ENCODE results near the gene PDLIM3.

GRCh38 chr4:185582651-185583400, 47.5 kb upstream of the PDLIM3 start:
- TF ChIP-seq SIN3A (IDR thresholded peaks at IDR 0.05; ENCODE audit: borderline replicate concordance, low read depth, low read length) (no peak), CTCF (IDR thresholded peaks at IDR 0.05) (no peak), TEAD4 (IDR thresholded peaks at IDR 0.05; ENCODE audit: borderline replicate concordance, insufficient read depth) (no peak), EP300 (IDR thresholded peaks at IDR 0.05; ENCODE audit: borderline replicate concordance in 1 of 2, low read depth in 1 of 2, low read length in 1 of 2) (no peak), MXI1 (IDR thresholded peaks at IDR 0.05; ENCODE audit: low read depth, low read length) (no peak), IRF3 (IDR thresholded peaks at IDR 0.05; ENCODE audit: low read depth, low read length) (no peak), CHD2 (IDR thresholded peaks at IDR 0.05; ENCODE audit: low read length, partially characterized antibody) (no peak), EZH2phosphoT487 (IDR thresholded peaks at IDR 0.05; ENCODE audit: borderline replicate concordance, low read depth) (no peak), RAD21 (IDR thresholded peaks at IDR 0.05; ENCODE audit: low read length) (no peak), POLR2AphosphoS5 (IDR thresholded peaks at IDR 0.05; ENCODE audit: low read depth, low read length) (no peak), JUND (IDR thresholded peaks at IDR 0.05) (no peak), SMC3 (IDR thresholded peaks at IDR 0.05; ENCODE audit: low read depth, low read length) (no peak)
